DMS 273 (cell line): Measurements from ENCODE around the gene MARK1.

Source experiments
- DNase-seq: peaks from one replicate; lab custom pipeline; 2025; ENCODE audit not compliant: unreplicated experiment; lab: John Stamatoyannopoulos, UW

The MARK1 gene

GRCh38 chr1:220527908-220528678 is at the start of gene MARK1:
MARK1 (plus strand) TSS chr1:220528136; CDS start chr1:220528823, 687 bp downstream.
- peak; percentile 94 for DNase-seq

GRCh38 chr1:220483700-220484099 is 44.2 kb upstream of the MARK1 start:
- no peak for DNase-seq

- no peak for DNase-seq
These were observed 43.8 kb upstream of the MARK1 start for GRCh38 chr1:220484135-220484534.

- no peak for DNase-seq
These were observed 42.8 kb upstream of the MARK1 start for GRCh38 chr1:220485131-220485530.

- DNase-seq = no peak
These were observed 42.1 kb upstream of the MARK1 start for GRCh38 chr1:220485791-220486190.

- DNase-seq = peak; percentile 6
These were observed 40.6 kb upstream of the MARK1 start for GRCh38 chr1:220487297-220487820.

- DNase-seq = no peak
These were observed 36.0 kb upstream of the MARK1 start for GRCh38 chr1:220491891-220492290.

- DNase-seq = peak; percentile 42
These were observed 30.6 kb upstream of the MARK1 start for GRCh38 chr1:220497220-220497947.

GRCh38 chr1:220498188-220498587 is 29.7 kb upstream of the MARK1 start:
- peak; percentile 95 for DNase-seq

- no peak for DNase-seq
These were observed 27.6 kb upstream of the MARK1 start for GRCh38 chr1:220500372-220500771.

GRCh38 chr1:220504329-220504728 is 23.6 kb upstream of the MARK1 start:
- DNase-seq = no peak

GRCh38 chr1:220507085-220507484 is 20.9 kb upstream of the MARK1 start:
- DNase-seq = no peak

- DNase-seq = no peak
These were observed 16.8 kb upstream of the MARK1 start for GRCh38 chr1:220511179-220511578.

GRCh38 chr1:220511785-220512184 is 16.2 kb upstream of the MARK1 start:
- DNase-seq = peak; percentile 31

GRCh38 chr1:220513834-220514233 is 14.1 kb upstream of the MARK1 start:
- no peak for DNase-seq

GRCh38 chr1:220514256-220514655 is 13.7 kb upstream of the MARK1 start:
- DNase-seq = no peak

GRCh38 chr1:220516014-220516721 is 11.8 kb upstream of the MARK1 start:
- no peak for DNase-seq

GRCh38 chr1:220516722-220517042 is 11.3 kb upstream of the MARK1 start:
- no peak for DNase-seq

GRCh38 chr1:220521778-220522177 is 6.2 kb upstream of the MARK1 start:
- peak; percentile 10 for DNase-seq

- DNase-seq = peak; percentile 17
These were observed 1.6 kb upstream of the MARK1 start for GRCh38 chr1:220526294-220526693.

- DNase-seq = peak; percentile 34
These were observed 543 bp upstream of the MARK1 start for GRCh38 chr1:220527279-220527907.
